HuH-7 (cell line): ENCODE data around the gene DDR2.

ENCODE experiments used
- DNase-seq: peaks from one replicate; pipeline ENCODE4 v3.0.0; 2011; ENCODE audit warnings: low spot score

Gene DDR2

GRCh38 chr1:162672622-162673260, 40.5 kb downstream of the DDR2 start:
- DNase-seq, result no peak

- DNase-seq, result no peak
These were observed 41.9 kb downstream of the DDR2 start for GRCh38 chr1:162674034-162674608.

DNA sequence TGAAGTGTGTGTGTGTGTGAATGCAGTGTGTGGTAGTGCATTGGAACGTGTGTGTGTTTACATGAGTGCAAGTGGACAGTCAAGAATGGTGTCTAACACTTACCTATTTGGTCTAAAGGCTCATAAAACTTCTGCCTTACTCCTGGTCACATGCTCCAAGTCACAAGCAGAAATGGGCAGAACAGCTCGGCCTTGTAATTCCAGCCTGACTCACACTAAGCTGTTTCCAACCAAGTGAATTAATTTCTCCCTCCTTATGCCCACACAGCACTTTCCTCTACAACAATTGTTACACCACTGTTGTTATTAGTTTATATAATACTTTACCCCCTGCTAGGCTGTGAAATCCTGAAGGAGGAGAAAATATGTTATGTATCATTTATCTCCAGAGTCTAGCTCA, 43.8 kb downstream of the DDR2 start:
- no peak for DNase-seq

GRCh38 chr1:162676750-162677149, 44.5 kb downstream of the DDR2 start:
- no peak for DNase-seq

GRCh38 chr1:162677607-162678371, 45.5 kb downstream of the DDR2 start:
- no peak for DNase-seq

- DNase-seq, result no peak
These were observed 46.2 kb downstream of the DDR2 start for GRCh38 chr1:162678439-162678838.

DNA sequence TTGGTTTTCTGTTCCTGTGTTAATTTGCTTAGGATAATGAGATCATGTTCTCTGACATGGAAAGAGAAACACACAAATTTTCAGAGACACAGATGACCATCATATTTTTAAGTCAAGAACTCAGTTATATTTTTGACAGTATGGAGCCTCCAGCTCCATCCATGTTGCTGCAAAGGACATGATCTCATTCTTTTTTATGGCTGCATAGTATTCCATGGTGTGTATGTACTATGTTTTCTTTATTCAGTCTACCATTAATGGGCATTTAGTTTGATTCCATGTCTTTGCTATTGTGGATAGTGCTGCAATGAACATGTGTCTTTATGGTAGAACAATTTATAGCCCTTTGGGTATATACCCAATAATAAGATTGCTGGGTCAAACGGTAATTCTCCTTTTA, 47.0 kb downstream of the DDR2 start:
- no peak for DNase-seq

DNA sequence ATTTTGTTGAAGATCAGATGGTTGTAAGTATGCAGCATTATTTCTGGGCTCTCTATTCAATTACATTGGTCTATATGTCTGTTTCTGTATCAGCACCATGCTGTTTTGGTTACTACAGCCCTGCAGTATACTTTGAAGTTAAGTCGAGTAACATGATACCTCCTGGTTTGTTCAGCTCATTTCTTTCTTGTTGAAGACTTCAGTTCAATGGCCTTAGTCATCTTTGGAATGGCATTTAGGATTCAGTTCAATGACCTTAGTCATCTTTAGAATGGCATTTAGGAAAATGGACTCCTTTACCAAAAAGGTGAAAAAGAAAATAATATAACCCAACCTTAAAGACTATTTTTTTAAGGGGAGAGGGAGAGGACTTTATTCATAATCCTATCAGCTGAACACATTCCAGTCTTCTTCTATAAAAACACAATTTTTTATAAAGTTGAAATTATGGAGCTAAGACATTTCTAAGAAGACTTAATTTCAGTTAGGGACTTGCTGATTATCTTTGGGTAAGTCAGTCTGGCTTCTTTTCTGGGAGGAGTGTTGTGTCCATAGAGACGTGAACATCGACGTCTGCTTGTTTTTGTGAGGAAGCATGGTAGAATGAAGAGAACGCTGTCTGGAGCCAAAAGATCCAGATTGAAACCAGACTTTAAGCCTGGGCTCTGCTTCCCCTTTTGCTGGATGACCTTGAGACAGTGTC, 48.3 kb downstream of the DDR2 start:
- no peak for DNase-seq

DNA sequence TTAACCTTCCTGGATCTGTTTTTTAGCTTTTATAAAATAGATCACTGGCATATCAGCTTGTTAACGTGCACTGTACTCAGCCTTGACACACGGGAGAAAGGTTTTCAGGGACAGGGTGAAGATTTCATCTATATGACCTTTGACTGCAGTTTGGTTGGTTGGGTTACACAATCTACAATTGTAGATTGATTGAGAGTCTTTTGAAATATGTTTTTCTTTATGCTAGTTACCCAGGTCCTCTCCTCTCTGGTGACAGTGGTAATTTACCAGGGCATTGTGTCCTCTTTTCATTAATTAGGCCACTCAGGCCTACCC, 48.8 kb downstream of the DDR2 start:
- no peak for DNase-seq

DNA sequence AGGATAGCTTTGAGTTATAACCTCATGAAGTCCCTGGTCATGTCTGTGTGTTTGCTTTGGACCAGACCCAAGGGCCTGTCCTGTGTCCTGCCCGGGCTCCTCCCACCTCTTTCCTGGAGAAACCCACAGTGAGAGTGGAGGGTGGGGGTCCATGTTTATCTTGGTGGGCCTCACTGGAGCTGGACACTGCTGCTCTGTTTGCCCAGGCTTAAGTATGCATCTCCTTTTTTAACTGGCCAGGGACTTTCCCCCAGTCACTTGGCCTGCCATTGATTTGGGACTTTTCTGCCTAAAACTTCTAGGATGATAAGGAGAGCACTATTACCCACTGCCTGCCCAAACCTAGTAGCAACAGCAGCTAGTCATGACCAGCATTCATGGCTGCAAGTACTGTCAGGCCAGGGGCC, 49.8 kb downstream of the DDR2 start:
- no peak for DNase-seq

DNA sequence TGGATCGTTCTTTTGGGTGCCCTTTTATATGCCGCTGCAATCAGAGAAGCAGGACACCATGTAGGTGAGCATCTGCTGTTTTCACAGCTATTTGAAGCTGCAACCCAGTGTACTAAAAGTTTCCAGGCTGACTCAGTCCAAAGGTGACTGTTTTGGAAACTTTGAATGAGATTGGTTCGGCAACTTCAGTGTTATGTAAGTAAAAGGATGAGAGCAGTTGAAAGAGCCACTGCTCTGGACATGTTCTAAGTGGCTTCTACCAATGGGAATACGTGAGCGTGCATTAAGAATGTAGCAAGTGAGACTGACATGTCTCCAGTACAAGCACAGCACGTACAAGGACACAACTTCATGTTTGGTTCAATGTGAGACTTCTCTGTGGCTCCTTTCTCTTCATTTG, 55.6 kb downstream of the DDR2 start:
- no peak for DNase-seq

DNA sequence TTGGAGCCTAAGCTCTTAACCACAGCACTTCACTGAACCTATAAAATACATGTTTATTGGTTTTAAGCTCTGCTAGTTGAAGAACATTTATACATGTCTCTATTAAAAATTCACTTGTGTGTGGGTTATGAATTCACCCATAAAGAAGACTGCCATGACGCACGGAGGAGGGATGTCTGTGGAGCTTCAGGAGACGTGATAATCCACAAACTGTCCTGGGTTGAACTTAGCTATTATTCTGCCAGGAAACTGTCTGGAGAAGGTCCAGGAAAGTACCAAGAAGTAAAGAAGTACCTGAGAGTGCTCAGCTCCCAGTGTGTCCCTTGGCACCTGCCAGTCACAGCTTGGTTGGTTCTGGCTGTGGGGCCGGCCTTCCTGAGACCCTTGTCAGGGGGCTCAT, 56.3 kb downstream of the DDR2 start:
- no peak for DNase-seq

- DNase-seq, result no peak
These were observed 56.7 kb downstream of the DDR2 start for GRCh38 chr1:162688931-162689330.

DNA sequence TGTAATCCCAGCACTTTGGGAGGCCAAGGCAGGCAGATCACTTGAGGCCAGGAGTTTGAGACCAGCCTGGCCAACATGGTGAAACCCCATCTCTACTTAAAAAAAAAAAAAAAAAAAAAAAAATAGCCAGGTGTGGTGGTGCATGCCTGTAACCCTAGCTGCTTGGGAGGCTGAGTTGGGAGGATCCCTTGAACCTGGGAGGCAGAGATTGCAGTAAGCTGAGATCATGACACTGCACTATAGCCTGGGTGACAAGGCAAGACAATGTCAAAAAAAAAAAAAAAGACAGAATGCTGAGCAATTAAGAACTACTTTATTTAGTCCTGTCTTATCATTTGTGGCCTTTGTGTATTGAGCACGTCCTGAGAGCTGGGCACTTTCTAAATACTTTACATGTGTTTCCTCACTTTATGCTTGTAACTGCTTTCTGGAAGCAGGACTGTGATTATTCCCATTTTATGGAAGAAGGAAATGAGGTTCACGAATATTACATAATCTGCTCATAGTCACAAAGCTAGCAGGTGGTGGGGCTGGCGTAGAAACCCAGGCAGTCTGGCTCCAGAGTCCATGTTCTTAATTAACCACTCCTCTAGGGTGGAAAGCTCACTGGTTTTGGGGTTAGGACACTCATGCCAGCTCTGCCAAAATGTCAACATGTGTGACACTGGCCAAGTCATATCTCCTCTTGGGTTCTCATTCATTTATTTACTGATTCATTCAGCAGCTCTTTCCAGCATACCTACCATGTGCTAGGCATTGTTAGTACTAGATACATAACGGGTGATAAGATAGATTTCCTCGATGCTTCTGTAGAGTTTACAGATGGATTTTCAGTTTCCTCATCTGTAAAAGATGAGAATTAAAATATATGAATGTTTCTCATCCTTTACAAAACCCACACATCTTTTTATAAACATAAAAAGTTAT, 57.7 kb downstream of the DDR2 start:
- no peak for DNase-seq

GRCh38 chr1:162690672-162691434, 58.6 kb downstream of the DDR2 start:
- DNase-seq, result no peak

GRCh38 chr1:162691999-162692575, 59.8 kb downstream of the DDR2 start:
- DNase-seq, result no peak

- no peak for DNase-seq
These were observed 62.6 kb downstream of the DDR2 start for GRCh38 chr1:162694911-162695310.

DNA sequence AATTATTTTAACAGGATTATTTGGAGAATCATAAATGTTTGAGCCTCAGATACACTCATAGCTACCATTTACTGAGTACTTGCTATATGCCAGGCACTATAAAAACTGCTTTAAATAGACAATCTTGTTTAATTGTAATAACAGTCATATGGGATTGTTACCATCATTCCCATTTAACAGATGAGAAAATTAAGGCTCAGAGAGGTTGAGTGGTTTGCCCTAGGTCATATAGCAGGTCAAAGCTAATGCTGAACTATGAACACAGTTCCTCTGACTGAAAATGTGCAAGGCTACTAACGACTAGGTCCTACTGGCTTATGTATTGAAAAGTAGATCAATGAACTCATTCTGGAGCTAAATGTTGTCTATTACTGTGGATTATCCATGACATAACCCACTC, 63.4 kb downstream of the DDR2 start:
- no peak for DNase-seq

DNA sequence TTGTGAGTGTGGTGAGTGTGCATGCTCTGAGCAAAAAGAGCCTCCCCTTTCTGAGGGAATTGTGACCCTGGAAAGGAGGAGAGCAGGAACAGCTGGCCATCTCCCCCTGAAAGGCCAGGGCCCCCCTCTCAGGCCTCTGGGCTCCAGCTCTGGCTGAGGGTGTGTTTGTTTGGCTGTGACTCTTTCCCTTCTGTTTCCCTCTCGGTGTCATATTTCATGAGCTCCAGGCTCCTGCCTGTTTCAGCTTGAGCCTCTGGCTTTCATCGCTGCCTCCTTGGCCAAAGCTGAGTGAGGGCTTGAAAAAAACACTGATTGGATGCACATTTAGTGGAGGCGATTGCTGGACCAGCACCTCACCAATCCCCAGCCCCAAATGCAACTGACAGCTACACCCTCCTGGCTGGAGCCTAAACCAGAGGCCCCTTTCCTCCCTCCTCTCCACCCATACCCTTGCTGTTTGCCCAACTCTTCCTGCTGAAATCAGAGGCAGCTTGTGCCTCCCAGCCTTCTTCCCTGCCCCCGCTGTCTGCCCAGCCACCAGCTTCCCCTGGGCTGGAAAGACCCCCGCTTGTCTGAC, 64.1 kb downstream of the DDR2 start:
- peak; percentile 51 for DNase-seq

- no peak for DNase-seq
These were observed 65.1 kb downstream of the DDR2 start for GRCh38 chr1:162697140-162697895.
